ENCODE data around the gene EYS. TPM values are rescaled to one million over a fixed set of nuclear protein-coding genes. Genes with fewer than 3 reads are reported as not detected.

Gene EYS
- total and polyA plus RNA-seq, 8 donors: 0.24 to 0.85 (median 0.55) TPM

- H3K9me3 ChIP-seq: peaks cover 0 to 14% of the 10 kb centered on the region in 2 donors
- no peak overlapping the region for H3K27ac ChIP-seq
- no peaks in the 10 kb centered on the region for H3K27me3 ChIP-seq
- H3K4me1 ChIP-seq: no peaks in the 10 kb centered on the region
- ATAC-seq (no peak), DNase-seq (no peak)
- intact Hi-C loops (cut with DNase I): no loop called here
- H3K4me3 ChIP-seq: no peak overlapping the region
- no peaks in the 10 kb centered on the region for H3K36me3 ChIP-seq
- TF ChIP-seq CTCF (IDR thresholded peaks at IDR 0.05): no peak
These were observed 507.9 kb downstream of the EYS start for GRCh38 chr6:65199121-65199520.

GRCh38 chr6:65191471-65191870 lies 515.6 kb downstream of the EYS start:
- H3K36me3 ChIP-seq: no peaks in the 10 kb centered on the region
- H3K9me3 ChIP-seq: no peaks in the 10 kb centered on the region
- no peak for ATAC-seq

GRCh38 chr6:65189236-65189881 lies 517.7 kb downstream of the EYS start:
- DNase-seq (no peak), ATAC-seq (no peak)
- Histone ChIP-seq H3K27ac (no peak overlapping the region), H3K4me3 (no peak overlapping the region), H3K4me1 (no peaks in the 10 kb centered on the region), H3K27me3 (no peaks in the 10 kb centered on the region), H3K36me3 (no peaks in the 10 kb centered on the region), H3K9me3 (no peaks in the 10 kb centered on the region)
- no peak for TF ChIP-seq CTCF (IDR thresholded peaks at IDR 0.05)
- intact Hi-C loops (cut with DNase I): no loop called here

More at GRCh38 chr6:65191471-65191870, 515.6 kb downstream of the EYS start:
- DNase-seq: no peak
- Histone ChIP-seq H3K4me3 (no peak overlapping the region), H3K27ac (no peak overlapping the region), H3K4me1 (no peaks in the 10 kb centered on the region), H3K27me3 (no peaks in the 10 kb centered on the region)
- intact Hi-C loops (cut with DNase I): no loop called here
- TF ChIP-seq CTCF (IDR thresholded peaks at IDR 0.05): no peak

GRCh38 chr6:65186826-65187225 lies 520.2 kb downstream of the EYS start:
- H3K9me3 ChIP-seq: no peaks in the 10 kb centered on the region
- no peaks in the 10 kb centered on the region for H3K4me1 ChIP-seq
- intact Hi-C loops (cut with DNase I): no loop called here
- ATAC-seq (no peak), DNase-seq (no peak)
- H3K27ac ChIP-seq: no peak overlapping the region
- H3K27me3 ChIP-seq: no peaks in the 10 kb centered on the region
- H3K4me3 ChIP-seq: no peak overlapping the region
- no peaks in the 10 kb centered on the region for H3K36me3 ChIP-seq
- no peak for TF ChIP-seq CTCF (IDR thresholded peaks at IDR 0.05)

- no peak overlapping the region for H3K4me3 ChIP-seq
- H3K4me1 ChIP-seq: no peaks in the 10 kb centered on the region
- no peak for ATAC-seq
- intact Hi-C loops (cut with DNase I): no loop called here
- H3K9me3 ChIP-seq: peaks cover 0 to 8% of the 10 kb centered on the region in 2 donors
- no peak overlapping the region for H3K27ac ChIP-seq
- no peaks in the 10 kb centered on the region for H3K27me3 ChIP-seq
- H3K36me3 ChIP-seq: no peaks in the 10 kb centered on the region
- no peak for DNase-seq
- no peak for TF ChIP-seq CTCF (IDR thresholded peaks at IDR 0.05)
These were observed 524.3 kb downstream of the EYS start for GRCh38 chr6:65182681-65183080.

Data from left lung (tissue), 10 donors.